ENCODE measurements around the gene TUBB2B.

- TF ChIP-seq POLR2AphosphoS5 (IDR thresholded peaks at IDR 0.05; ENCODE audit: low read depth, low read length) (no peak), POLR2A (IDR thresholded peaks at IDR 0.05; ENCODE audit: low read depth, low read length) (no peak)
Measured at GRCh38 chr6:3261518-3261820, 34.0 kb upstream of the TUBB2B start.

All from GM12892 (cell line).